ENCODE measurements around the gene POLE.

Gene POLE

GRCh38 chr12:132687211-132688164 lies at the start of gene POLE, which contains the start of gene PXMP2:
Gene POLE (minus strand): TSS chr12:132687342. CDS start chr12:132687315, 27 bp downstream.
Gene PXMP2 (plus strand): TSS chr12:132687587. CDS start chr12:132687671, 84 bp downstream.
- DNase-seq: peak; percentile 97

- no peak for DNase-seq
Observed at GRCh38 chr12:132736913-132737312, 49.8 kb upstream of the POLE start.

- DNase-seq: no peak
Observed at GRCh38 chr12:132736378-132736777, 49.2 kb upstream of the POLE start.

GRCh38 chr12:132735496-132735895 lies 48.4 kb upstream of the POLE start:
- no peak for DNase-seq

- DNase-seq: no peak
Observed at GRCh38 chr12:132734206-132734605, 47.1 kb upstream of the POLE start.

GRCh38 chr12:132731574-132731973 lies 44.4 kb upstream of the POLE start:
- DNase-seq: no peak

GRCh38 chr12:132730353-132730752 lies 43.2 kb upstream of the POLE start:
- DNase-seq: no peak

GRCh38 chr12:132729541-132730320 lies 42.6 kb upstream of the POLE start:
- no peak for DNase-seq

- no peak for DNase-seq
Observed at GRCh38 chr12:132728502-132728901, 41.4 kb upstream of the POLE start.

- DNase-seq: no peak
Observed at GRCh38 chr12:132727091-132727794, 40.1 kb upstream of the POLE start.

GRCh38 chr12:132726386-132726785 lies 39.2 kb upstream of the POLE start:
- no peak for DNase-seq

GRCh38 chr12:132724506-132725241 lies 37.5 kb upstream of the POLE start:
- DNase-seq: no peak

GRCh38 chr12:132723764-132724140 lies 36.6 kb upstream of the POLE start:
- DNase-seq: no peak

- DNase-seq: no peak
Observed at GRCh38 chr12:132723015-132723763, 36.0 kb upstream of the POLE start.

- no peak for DNase-seq
Observed at GRCh38 chr12:132720606-132721345, 33.6 kb upstream of the POLE start.

- DNase-seq: no peak
Observed at GRCh38 chr12:132719954-132720324, 32.8 kb upstream of the POLE start.

- DNase-seq: no peak
Observed at GRCh38 chr12:132719141-132719953, 32.2 kb upstream of the POLE start.

GRCh38 chr12:132718644-132719043 lies 31.5 kb upstream of the POLE start:
- DNase-seq: no peak

- no peak for DNase-seq
Observed at GRCh38 chr12:132717531-132718387, 30.6 kb upstream of the POLE start.
